Stimulated activated CD4-positive, alpha-beta T cell treated with anti-CD3 and anti-CD28 coated beads, Interleukin-15, amount 100 ng/mL, for 24 hours (primary cell): ENCODE results near the gene KCNJ14.

Experiments
- DNase-seq: peaks from one replicate; pipeline ENCODE4 v3.0.0-alpha.2; 2020

Gene KCNJ14

DNA sequence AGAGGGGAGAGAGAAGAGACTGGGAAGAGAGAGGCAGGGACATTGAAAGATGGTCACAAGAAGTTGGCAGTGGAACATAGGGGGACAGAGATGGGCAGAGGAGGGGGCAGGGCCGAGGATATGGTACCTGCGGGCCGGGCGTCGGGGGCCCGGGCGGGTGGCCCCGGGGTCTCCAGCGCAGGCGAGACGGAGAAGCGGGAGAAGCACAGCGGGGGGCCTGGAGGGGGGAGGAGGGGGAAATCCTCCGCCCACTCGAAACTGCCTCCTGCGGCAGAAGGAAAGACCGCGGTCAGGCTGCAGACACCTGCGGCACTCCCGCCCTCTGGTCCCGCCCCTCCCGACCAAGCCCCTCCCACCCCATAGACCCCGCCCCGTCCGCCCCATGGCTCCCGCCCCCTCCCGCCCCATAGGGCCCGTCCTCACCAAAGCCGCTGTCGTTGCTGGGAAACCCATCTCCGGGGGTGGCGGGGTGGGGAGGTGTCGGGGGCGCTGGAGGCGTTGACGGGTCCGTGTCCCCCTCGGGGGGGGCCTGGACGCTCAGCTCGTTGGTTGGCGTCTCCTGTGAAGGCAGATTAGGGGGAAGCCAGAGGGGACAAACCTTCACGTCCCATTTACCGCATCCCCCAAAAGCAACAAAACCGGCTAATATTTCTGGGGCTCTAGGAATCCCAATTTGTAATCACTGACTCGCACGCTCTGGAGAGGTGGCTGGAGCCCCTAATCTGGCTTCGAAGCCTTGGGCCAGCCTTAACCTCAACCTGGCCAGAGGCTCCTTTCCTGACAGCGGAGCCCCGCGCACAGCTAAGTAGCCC, 35.8 kb downstream of the KCNJ14 start:
- DNase-seq, result peak; percentile 63

DNA sequence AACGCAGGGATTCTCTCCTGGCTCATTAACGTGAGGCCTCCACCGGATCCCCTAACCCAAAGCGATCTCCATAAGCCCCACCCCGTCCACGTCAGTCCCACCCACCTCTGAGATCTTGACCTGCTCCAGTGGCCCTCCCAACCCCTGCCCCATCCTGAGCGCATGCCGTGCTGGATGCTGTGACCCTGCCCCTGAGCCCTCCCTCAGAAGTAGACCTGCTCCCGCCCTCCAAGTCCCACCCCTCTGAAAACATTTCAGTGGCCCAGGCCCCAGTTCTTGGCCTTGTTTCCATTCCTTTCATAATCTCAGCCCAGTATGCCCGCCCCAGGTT, 36.4 kb downstream of the KCNJ14 start:
- DNase-seq, result no peak

DNA sequence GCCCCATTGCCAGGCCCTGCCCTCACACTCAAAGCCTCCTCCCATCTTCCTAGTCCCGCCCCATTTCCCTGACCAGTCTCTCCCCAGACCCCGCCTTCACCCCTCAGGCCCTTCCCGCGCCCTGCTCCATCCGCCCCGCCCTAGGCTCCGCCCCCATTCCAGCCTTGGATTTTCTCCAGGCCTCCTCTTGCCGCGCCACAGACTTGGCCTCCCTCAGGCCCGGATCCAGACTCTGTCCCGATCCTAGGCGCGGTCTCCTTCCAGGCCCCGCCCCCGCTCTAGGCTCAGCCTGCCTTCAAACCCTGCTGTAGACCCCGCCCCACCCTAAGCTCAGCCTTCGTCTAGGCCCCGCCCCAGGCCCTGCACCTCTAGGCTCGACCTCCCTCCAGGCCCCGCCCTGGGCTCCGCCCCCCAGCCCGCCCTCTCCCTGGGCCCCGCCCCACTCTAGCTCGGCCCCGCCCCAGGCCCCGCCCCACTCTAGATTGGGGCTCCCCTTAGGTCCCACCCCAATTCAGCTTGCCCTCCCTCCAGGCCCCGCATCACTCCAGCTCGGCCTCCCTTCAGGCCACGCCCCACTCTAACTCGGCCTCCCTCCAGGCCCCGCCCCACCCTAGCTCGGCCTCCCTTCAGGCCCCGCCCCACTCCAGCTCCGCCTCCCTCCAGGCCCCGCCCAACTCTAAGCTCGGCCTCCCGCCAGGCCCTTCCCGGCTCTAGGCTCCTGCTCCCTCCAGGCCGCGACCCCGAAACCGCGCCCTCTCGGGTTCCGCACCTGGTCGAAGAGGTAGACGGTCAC, 37.7 kb downstream of the KCNJ14 start:
- DNase-seq, result peak; percentile 87

DNA sequence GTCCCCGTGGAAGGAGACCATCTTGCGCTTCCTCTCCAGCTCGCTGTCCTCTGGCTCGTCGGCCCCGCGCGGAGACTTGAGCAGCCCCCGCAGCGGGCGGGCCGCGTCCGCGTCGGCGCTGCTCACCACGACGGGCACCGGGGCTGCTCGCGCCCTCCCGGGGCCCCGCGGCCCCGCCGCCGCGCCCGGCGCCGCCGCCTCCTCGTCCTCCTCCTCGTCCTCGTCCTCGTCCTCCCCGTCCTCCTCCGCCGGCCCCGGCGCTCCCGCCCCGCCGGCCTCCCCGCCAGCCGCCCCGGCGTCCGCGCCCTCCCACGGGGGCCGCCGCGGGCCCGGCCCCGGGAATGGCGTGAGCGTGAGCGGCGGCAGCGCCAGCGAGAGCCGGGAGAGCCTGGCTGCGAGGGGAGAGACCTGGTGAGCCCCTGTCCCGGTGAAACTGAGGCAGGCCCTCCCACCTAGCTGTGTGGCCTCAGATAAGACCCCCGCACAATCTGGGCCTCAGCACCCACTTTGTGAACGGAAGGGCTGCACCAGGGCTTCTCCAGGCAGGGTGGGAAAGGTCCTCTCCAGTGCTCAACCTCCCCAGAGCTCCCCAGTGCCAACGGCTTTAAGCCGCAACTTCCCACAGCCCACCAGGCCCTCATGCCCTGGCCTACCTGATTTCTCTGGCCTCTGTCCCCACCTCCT, 38.5 kb downstream of the KCNJ14 start:
- no peak for DNase-seq

DNA sequence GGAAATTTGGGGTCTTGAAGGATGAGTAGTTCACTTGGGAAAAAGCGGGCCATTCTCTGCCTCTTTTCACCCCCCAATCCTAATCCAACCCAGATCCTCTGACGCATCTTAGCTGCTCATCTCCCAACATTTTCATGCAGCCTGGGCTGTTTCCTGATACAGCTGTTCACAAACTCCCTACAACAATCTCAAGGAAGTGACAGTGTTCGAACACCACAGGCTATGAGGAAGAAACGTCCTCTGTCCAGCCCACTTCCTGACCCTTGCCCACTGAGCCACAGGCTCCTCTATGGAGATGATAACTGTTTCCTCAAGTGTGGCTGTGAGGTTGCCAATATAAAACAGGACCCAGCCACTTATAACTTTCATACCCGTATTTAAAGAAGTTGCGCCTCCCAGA, 40.0 kb downstream of the KCNJ14 start:
- no peak for DNase-seq

DNA sequence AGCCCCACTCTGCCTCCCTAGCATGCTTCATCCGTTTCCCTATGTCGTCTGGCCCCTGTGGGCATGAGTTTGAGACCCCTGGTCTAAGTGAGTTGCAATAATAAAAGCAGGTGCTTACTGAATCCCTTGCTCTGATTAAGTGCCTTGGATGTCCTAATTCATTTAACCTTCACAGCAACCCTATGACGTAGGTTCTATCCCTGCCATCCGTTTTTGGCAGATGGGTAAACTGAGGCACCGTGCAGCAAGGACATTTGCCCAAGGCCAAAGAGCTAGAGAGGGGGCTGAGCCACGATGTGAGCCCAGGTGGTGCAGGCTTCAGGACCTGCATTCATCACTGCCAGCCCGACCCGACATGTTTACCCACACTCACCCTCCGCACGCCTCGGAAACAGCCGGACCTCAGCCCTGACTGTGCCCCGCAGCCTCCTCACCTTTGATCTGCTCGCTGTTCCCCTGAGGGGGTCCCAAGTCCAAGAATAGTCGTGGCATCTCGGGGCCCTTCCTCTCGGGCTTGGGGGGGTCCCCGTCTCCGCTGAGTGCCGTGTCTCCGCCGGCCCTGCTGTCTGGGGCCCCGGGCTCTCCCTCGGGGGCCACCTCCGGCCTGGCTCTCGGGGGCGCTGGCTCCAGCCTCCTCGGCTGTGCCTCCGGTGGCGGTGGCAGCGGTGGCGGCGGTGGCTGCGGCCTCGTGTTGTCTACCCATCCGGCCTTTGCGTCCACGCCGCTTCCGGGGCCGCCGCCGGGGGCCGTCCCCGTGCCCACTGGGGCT, 41.8 kb downstream of the KCNJ14 start:
- DNase-seq, result no peak

DNA sequence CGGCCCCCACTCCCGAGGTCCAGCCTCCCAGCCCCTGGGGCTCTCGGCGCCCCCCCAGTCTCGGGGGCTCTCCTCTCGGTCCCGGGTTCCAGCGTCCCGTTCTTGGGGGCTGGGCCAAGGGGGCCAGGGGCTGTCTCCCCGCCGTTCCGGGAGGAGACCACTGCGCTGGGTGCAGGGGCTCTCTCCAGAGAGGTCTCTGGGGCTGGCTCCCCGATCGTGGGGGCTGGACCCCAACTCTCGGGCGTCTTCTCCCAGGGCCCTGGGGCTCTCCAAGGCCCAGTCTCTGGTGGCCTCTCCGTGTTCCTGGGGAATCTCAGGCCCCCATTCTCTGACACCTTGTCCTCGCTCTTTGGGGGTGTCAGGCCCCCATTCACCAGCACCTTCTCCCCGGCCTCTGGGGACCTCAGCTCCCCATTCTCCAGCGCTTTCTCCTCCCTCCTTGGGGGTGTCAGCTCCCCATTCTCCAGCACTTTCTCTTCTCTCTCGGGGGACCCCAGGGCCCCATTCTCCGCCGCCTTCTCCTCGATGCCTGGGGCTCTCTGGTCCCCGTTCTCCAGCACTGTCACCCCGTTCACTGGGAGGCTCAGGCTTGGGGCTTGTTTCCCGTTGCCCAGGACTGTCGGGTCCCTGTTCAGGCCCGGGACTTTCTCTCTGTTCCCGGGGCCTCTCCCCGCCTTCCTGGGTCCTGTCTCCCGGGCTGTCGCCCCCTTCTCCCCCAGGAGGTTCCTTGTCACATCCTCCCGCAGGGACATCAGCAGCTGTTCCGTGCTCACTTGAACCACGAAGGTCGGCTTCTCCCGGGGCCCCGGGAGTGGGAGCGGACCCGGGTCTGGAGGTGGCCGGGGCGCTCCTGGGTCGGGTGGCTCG, 42.6 kb downstream of the KCNJ14 start:
- DNase-seq, result no peak

DNA sequence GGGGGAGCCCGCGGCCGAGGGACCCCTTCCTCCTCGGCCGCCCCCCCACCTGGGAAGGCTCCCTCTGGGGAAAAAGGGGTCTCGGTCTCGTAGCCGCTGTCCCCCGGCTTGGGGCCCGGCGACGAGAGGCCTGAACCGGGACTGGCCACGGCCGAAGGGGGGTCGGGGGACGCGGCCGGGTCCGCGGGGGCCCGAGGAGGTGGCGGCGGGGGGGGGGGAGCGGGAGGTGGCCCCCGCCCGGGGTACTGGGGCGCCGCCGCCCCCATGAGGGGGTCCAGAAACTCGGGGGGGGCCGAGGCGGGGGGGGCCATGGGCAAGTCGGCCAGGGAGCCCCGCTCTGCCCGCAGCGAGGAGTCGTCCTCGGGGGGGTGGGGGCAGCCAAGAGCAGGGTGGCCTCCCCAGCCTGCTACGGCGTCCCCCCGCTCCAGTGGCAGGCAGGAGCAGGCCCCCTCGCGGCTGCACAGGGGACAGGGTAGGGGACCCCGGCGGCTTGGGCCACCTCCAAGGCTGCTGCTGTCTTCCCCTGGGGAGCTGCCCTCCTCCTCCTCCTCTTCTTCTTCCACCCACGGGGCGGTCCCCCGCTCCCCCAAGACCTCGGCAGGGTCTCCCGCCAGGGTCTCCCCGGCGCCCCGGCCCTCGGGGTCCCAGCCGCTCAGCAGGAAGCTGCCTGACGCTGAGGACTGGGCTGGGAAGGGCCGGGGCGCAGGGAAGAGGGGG, 43.4 kb downstream of the KCNJ14 start:
- DNase-seq, result no peak

DNA sequence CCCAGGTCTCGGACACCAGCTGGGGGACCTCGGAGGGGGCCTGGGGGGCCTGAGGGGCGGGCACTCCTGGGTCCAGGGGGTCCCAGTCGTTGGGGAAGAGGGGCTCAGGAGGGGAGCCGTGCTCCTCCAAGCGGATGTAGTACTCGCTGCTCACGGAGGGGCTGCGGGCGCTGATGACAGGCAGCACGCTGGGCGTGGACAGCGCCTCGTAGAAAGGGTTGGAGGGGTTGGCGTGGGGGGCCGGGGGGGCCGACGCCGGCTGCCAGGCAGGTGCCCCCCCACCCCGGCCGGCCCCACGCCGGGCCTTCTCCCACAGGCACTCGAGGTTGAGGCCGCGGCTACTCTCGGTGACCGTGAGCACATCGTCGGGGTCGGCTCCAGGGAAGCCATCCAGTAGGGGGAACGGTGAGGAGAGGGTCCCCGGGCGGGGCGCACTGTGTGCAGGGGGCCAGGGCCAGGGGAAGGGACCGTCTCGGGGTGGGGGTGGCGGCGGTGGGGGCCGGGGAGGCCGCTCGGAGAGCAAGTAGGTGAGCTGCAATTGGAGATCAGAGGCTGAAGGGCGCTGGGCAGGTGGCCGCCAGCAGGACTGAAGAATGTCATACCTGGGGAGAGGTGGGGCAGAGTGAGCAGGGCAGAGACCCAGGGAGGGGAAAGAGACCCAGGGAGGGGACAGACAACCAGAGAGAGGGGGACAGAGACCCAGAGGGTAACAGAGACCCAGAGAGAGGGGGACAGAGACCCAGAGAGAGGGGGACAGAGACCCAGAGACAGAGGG, 44.1 kb downstream of the KCNJ14 start:
- no peak for DNase-seq

DNA sequence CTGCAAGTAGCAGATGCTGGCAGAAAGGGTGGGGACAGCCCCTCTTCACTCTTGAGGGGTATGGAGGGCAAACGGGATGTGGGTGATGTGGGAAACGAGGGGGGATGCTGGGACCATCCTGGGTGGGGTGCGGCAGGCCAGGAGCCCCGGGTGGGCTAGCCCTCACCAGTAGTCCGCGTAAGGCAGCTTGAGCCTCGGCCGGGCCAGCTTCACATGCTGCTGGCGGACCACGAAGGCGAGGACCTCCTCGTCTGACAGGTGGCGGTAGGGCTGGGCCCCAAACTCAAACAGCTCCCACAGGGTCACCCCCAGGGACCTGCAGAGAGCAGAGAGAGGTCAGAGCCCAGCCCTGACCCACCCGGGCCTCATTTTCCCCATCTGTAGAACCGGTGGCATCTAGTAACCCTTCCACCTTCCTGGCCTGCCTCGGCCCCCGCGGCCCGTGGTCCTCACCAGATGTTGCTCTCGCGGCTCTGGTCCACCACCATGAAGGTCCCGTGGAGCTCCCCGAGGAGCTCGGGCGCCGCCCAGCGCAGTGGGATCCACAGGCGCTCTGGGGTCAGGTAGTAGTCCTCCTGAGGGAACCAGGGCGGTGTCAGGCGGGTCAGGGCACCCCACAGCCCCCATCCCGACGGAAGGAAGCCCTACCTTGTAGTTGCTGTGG, 45.6 kb downstream of the KCNJ14 start:
- DNase-seq, result no peak

DNA sequence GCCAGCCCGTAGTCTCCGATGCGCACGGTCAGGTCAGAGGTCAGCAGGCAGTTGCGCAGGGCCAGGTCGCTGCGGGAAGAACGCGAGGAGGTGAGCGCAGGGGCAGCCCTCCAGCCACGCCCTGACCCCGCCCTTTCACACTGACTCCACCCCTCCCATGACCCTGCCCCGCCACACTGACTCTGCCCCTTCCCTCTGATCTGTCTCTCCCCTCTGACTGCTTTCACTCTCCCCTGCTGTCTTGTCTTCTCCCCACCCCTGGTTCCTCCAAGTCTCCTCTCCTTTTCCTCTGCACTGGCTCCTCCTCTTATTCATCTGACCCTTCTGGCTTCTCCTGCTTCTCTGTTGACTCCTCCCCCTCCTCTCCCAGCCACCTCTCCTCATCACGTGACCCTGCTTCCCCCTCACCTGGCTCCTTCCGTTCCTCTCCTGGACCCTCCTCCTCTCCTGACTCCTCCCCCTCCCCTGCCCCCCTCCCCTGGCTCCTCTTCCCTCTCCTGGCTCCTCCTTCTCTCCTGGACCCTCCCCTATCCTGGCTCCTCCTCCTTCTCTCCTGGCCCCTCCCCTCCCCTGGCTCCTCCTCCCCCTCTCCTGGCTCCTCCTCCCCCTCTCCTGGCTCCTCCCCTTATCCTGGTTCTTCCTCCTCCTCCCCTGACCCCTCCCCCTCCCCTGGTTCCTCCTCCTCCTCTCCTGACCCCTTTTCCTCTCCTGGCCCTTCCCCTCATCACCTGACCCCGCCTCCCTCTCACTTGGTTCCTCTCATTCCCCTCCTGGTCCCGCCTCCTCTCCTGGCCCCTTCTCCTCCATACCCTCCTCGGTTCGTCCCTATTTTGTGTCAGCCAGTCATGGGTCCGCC, 46.3 kb downstream of the KCNJ14 start:
- DNase-seq, result peak; percentile 81

DNA sequence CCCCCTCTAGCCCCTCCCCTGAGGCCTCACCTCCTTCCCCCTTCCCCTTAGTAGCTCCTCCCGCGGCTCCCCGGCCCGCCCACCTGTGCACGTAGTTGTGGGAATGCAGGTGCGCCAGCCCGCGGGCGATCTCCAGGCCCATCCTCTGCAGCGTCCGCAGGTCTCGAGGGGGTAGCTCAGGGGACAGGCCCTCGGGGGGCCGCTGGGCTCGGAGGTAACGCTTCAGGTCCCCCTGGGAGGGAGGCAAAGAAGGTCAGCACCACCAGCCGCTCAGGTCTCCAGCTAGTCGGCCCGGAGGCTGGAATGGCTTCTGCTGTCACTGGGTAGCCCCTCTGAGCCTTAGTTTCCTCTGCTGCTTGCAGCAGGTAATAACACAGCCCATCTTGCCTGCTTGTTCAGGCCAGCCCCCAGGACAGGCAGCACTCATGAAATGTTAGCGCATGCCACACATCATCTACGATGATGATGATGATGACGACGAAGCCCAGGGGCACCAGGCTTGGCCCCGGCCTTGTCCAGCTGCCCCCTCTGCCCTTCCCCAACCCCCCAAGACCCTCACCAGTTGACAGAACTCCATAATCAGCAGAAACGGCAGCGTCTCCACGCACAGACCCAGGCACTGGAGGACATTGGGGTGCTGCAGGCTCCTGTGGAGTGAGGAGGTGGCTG, 47.1 kb downstream of the KCNJ14 start:
- no peak for DNase-seq

DNA sequence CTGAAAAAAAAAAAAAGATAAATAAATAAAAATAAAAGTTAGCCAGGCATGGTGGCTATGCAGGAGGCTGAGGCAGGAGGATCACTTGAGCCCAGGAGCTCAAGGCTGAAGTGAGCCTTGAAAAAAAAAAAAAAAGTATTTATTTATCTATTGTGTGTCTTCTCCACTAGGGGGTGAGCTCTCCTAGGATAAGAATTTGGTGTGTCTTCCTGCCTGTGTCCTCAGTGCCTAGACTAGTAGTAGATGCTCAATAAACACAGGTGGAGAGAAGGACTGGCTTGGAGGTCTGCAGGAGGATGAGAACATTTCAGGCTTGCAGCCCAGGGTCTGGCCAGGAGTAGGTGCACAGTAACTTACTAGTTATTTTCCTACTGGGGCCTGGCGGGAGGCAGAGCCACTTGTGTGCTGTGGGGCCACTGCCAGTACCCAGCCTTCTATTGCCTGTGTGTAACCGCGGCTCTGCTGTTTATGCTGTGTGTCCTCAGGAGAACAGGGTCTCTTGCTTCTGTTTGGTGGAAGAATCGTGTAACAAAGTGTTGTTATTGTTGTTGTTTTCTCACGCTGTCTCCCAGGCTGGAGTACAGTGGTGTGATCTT, 50.9 kb downstream of the KCNJ14 start:
- DNase-seq, result no peak

DNA sequence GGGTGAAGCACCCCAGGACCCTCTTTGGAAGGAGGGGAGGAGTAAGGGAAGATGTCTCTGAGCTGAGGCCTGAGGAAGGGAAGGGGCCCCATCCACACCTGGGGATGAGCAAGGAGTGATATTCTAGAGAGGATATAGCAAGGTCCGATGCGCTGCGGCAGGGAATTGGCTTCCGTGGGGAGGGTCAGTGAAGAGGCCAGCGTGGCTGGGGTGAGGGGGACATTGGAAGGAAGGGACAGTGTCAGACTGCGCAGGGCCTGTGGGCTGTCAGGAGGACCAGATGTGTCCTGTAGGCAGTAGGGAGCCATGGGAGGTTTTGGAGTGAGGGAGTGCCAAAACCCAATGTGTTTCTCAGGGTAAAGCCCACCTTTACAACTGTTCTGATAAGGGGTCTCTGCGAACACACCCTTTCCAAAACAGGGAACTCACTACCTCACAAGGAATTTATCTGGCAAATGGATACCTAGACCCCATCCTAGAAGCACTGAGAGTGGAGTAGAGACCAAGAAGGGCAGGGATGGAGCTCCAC, 52.6 kb downstream of the KCNJ14 start:
- DNase-seq, result no peak

DNA sequence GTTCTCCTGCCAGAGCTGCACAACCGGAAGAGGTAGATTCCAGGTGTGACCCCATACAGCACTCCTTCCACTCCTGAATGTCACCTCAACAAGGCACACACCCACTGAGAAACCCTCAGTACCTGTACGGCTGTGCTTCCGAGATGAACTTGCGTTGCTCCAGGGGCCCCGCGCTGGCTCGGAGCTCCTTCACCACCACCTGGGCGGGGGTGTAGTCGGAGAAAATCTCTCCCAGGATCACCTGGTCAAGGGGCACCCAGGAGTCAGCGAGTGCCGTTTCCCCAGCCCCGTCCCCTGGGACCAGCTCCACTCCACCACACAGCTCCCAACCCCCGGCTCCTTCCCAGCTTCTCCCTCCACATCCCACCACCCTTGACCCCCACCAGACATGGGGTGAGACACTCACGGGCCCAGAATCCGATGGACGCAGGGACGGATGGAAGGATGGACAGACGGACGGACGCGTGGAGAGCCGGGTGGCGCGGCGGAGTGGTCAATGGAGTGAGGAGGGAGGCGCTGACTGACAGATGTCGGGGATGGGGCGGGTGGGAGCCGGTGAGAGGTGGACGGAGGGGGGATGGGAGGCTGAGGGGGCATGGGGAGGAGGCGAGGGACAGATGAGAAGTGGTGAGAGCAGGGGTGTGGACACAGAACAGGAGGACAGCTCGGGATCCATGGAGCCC, 53.5 kb downstream of the KCNJ14 start:
- DNase-seq, result no peak

DNA sequence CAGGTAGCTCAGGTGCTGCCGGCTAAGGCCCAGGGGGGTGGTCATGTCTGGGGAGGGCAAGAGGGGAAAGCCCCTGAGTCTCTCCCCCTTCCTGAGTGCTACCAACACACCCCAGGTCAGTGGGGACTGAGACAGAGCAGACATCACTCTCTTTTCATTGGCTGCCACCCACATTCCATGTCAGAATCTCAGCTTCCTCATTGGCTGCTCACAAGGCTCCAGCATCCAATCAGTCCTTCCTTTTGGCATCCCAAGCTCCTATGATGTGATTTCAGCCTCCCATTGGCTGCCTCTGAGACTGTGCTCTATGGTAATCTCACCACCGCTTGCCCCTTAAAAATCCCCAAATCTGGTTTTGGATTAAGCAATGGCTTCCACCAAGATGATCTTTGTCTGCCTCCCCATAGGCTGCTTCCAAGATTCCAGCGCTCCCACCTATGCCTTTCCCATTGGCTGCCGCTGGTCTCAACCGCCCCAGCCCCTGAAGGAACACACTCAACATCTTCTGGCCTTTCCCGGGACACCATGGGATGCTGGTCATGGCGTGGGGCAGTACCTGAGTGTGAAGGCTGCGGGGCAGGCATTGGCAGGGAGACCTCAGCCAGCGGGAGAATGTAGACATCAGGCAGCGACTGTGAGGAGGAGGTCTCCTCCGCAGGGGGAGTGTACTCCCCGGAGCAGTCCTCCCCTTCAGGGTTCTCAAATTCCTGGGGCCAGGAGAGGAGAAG, 54.3 kb downstream of the KCNJ14 start:
- DNase-seq, result no peak
